Measurements from ENCODE around the gene CACTIN. TPM values are rescaled to one million over a fixed set of nuclear protein-coding genes. Genes with fewer than 3 reads are reported as not detected.

CACTIN gene
- total RNA-seq, 1 donor from 2014 or later: 43.9 TPM

GRCh38 chr19:3615524-3616135, 11.0 kb downstream of the CACTIN start:
- no peak overlapping the region for H3K27ac Mint-ChIP-seq
- no peaks in the 10 kb centered on the region for H3K27me3 Mint-ChIP-seq
- no peak for TF ChIP-seq CTCF (IDR thresholded peaks at IDR 0.05; ENCODE audit: unreplicated experiment)
- no peak overlapping the region for H3K4me3 Mint-ChIP-seq (ENCODE audit: low read depth)
- peaks cover 3% of the 10 kb centered on the region for H3K36me3 Mint-ChIP-seq (ENCODE audit: insufficient read depth)
- H3K4me1 Mint-ChIP-seq (ENCODE audit: low read depth): no peaks in the 10 kb centered on the region
- no peaks in the 10 kb centered on the region for H3K9me3 Mint-ChIP-seq (ENCODE audit: low read depth)
- no peak for DNase-seq (ENCODE audit: low spot score, unreplicated experiment)

GRCh38 chr19:3614858-3615505, 11.6 kb downstream of the CACTIN start:
- H3K27ac Mint-ChIP-seq: no peak overlapping the region

GRCh38 chr19:3613818-3614661, 12.6 kb downstream of the CACTIN start:
- no peaks in the 10 kb centered on the region for H3K4me1 Mint-ChIP-seq (ENCODE audit: low read depth)
- no peak for TF ChIP-seq CTCF (IDR thresholded peaks at IDR 0.05; ENCODE audit: unreplicated experiment)
- DNase-seq (ENCODE audit: low spot score, unreplicated experiment): no peak
- H3K27ac Mint-ChIP-seq: no peak overlapping the region
- H3K4me3 Mint-ChIP-seq (ENCODE audit: low read depth): no peak overlapping the region
- peaks cover 3% of the 10 kb centered on the region for H3K36me3 Mint-ChIP-seq (ENCODE audit: insufficient read depth)
- no peaks in the 10 kb centered on the region for H3K27me3 Mint-ChIP-seq
- H3K9me3 Mint-ChIP-seq (ENCODE audit: low read depth): no peaks in the 10 kb centered on the region

More at GRCh38 chr19:3614858-3615505, 11.6 kb downstream of the CACTIN start:
- Mint-ChIP-seq H3K27me3 (no peaks in the 10 kb centered on the region), H3K9me3 (ENCODE audit: low read depth) (no peaks in the 10 kb centered on the region), H3K36me3 (ENCODE audit: insufficient read depth) (peaks cover 3% of the 10 kb centered on the region), H3K4me3 (ENCODE audit: low read depth) (no peak overlapping the region), H3K4me1 (ENCODE audit: low read depth) (no peaks in the 10 kb centered on the region)
- TF ChIP-seq CTCF (IDR thresholded peaks at IDR 0.05; ENCODE audit: unreplicated experiment): no peak
- DNase-seq (ENCODE audit: low spot score, unreplicated experiment): no peak

GRCh38 chr19:3612901-3613741, 13.5 kb downstream of the CACTIN start:
- Mint-ChIP-seq H3K27ac (no peak overlapping the region), H3K4me3 (ENCODE audit: low read depth) (no peak overlapping the region), H3K27me3 (peaks cover 2% of the 10 kb centered on the region), H3K9me3 (ENCODE audit: low read depth) (no peaks in the 10 kb centered on the region), H3K36me3 (ENCODE audit: insufficient read depth) (peaks cover 3% of the 10 kb centered on the region), H3K4me1 (ENCODE audit: low read depth) (no peaks in the 10 kb centered on the region)
- no peak for DNase-seq (ENCODE audit: low spot score, unreplicated experiment)
- no peak for TF ChIP-seq CTCF (IDR thresholded peaks at IDR 0.05; ENCODE audit: unreplicated experiment)

Measured in progenitor cell of endocrine pancreas (in vitro differentiated cells).